ENCODE data around the gene UNC5A.

GRCh38 chr5:176906796-176907195 is 96.4 kb downstream of the UNC5A start:
- TF ChIP-seq, protein P1, sequence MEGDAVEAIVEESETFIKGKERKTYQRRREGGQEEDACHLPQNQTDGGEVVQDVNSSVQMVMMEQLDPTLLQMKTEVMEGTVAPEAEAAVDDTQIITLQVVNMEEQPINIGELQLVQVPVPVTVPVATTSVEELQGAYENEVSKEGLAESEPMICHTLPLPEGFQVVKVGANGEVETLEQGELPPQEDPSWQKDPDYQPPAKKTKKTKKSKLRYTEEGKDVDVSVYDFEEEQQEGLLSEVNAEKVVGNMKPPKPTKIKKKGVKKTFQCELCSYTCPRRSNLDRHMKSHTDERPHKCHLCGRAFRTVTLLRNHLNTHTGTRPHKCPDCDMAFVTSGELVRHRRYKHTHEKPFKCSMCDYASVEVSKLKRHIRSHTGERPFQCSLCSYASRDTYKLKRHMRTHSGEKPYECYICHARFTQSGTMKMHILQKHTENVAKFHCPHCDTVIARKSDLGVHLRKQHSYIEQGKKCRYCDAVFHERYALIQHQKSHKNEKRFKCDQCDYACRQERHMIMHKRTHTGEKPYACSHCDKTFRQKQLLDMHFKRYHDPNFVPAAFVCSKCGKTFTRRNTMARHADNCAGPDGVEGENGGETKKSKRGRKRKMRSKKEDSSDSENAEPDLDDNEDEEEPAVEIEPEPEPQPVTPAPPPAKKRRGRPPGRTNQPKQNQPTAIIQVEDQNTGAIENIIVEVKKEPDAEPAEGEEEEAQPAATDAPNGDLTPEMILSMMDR (conservative IDR thresholded peaks at IDR 0.05; ENCODE audit: low read depth, low read length): no peak
- TF ChIP-seq EZH2 (IDR thresholded peaks at IDR 0.05; ENCODE audit: low read length, unreplicated experiment) (no peak), EZH2phosphoT487 (IDR thresholded peaks at IDR 0.05; ENCODE audit: borderline replicate concordance, low read length) (no peak)

Data from PC-3 (cell line).